ENCODE results near the gene MED15. TPM values are rescaled to one million over a fixed set of nuclear protein-coding genes. Genes with fewer than 3 reads are reported as not detected.
"Not testable (repeated sequence)": the region's sequence is repeated elsewhere in the genome, so short reads cannot be mapped to it uniquely, and the experiment has no call there.

Gene MED15
- total RNA-seq, 5 donors from 2014 or later (not counting 1 experiment from before 2014, with no cell fraction given): 214 to 317 (median 262) TPM

DNA sequence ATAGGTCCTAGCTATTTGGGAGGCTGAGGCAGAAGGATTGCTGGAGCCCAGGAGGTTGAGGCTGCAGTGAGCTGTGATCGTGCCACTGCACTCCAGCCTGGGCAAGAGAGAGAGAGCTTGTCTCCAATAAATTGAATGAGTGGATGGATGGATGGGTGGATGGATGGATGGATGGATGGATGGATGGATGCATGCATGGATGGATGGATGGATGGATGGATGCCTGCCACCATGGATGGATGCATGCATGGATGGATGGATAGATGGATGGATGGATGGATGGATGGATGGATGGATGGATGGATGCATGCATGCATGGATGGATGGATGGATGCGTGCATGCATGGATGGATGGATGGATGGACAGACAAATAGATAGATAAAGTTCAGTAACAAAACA lies 36.9 kb upstream of the MED15 start:
- not testable (repeated sequence) for DNase-seq; H3K27me3 Mint-ChIP-seq; H3K4me3 Mint-ChIP-seq; H3K9me3 Mint-ChIP-seq; H3K9me3 ChIP-seq; H3K27me3 ChIP-seq (replicated peaks in 1 of 2; ENCODE audit: control insufficient read depth in 2 of 2, extremely low read depth in 1 of 2, insufficient read depth in 2 of 2, low read length in 1 of 2); ATAC-seq (replicated peaks in 1 of 4); H3K4me3 ChIP-seq (ENCODE audit: control insufficient read depth in 1 of 2, extremely low read depth in 1 of 2, low read length in 1 of 2); H3K27ac ChIP-seq (ENCODE audit: low read length)
- CTCF ChIA-PET: interaction anchor here (0.6 to 0.7 kb wide), 2 partner anchors 87 to 386 kb away, joined by 3 to 4 read pairs; no protein-coding TSS in a partner anchor
- H3K4me1 Mint-ChIP-seq: peaks cover 40 to 65% (median 49%) of the 10 kb centered on the region in 3 donors
- WGBS (ENCODE audit: insufficient coverage): 93% methylated on average over 1 of the region's 2 CpGs
- peak overlapping the region in 1 of 2 donors; percentile 3 for H3K27ac Mint-ChIP-seq
- POLR2A ChIA-PET: interaction anchor here in 1 of 2 donors (0.7 kb wide), 1 partner anchor 97 kb away, joined by 6 read pairs; no protein-coding TSS in a partner anchor
- peaks cover 0 to 19% of the 10 kb centered on the region in 2 donors for H3K36me3 ChIP-seq (ENCODE audit: control insufficient read depth in 2 of 2, extremely low read depth in 1 of 2, insufficient read depth in 1 of 2, low read length in 1 of 2)
- H3K4me1 ChIP-seq (ENCODE audit: control insufficient read depth in 1 of 2, extremely low read depth in 1 of 2, insufficient read depth in 2 of 2, low read length in 2 of 2): peaks cover 16 to 41% of the 10 kb centered on the region in 2 experiments
- H3K36me3 Mint-ChIP-seq: peaks cover 24% of the 10 kb centered on the region

DNA sequence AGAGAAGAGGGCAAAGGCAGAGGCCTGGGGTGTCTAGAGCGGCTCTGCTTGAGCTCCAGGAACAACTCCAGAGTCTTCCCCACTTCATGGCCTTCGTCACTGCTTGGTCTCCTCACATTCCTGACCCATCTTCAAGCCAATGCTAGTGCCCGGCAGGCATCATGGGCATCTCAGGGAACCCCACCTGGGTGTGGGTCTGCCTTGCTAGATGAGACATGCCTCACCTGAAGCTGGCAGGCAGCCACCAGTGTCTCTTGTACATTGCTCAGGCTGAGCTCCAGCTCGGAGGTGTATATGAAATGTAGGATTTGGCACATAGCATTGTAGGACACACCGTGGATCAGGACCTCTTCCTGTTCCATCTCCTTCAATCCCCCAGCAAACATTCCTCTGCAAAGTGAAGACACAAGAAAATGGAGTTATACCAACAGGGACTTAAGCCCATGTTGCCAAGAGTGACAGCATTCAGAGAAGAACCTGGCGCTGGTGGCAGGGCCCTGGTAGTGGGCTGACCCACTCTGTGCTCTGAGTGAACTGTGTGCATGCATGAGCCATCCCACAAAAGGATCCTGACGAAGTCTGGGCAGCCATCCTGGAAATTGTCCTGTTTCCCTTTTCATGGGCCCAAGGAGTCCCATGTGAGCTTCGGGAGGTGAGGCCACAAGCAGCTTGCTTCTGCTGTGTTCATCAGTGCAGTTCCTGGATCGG lies 36.1 kb upstream of the MED15 start:
- Mint-ChIP-seq H3K27ac (peak overlapping the region; percentile 61 to 62), H3K27me3 (no peaks in the 10 kb centered on the region), H3K4me3 (no peak overlapping the region), H3K9me3 (no peaks in the 10 kb centered on the region), H3K4me1 (peaks cover 41 to 64% (median 50%) of the 10 kb centered on the region in 3 donors), H3K36me3 (peaks cover 20% of the 10 kb centered on the region)
- H3K4me1 ChIP-seq (ENCODE audit: control insufficient read depth in 1 of 2, extremely low read depth in 1 of 2, insufficient read depth in 2 of 2, low read length in 2 of 2): peaks cover 12 to 39% of the 10 kb centered on the region in 2 experiments
- no peak for ATAC-seq (replicated peaks in 1 of 4)
- H3K9me3 ChIP-seq: no peaks in the 10 kb centered on the region
- H3K27me3 ChIP-seq (replicated peaks in 1 of 2; ENCODE audit: control insufficient read depth in 2 of 2, extremely low read depth in 1 of 2, insufficient read depth in 2 of 2, low read length in 1 of 2): no peaks in the 10 kb centered on the region
- no peak overlapping the region for H3K27ac ChIP-seq (ENCODE audit: low read length)
- no peak overlapping the region for H3K4me3 ChIP-seq (ENCODE audit: control insufficient read depth in 1 of 2, extremely low read depth in 1 of 2, low read length in 1 of 2)
- ChIA-PET POLR2A (no interaction called here), CTCF (no interaction called here)
- peaks cover 0 to 19% of the 10 kb centered on the region in 2 donors for H3K36me3 ChIP-seq (ENCODE audit: control insufficient read depth in 2 of 2, extremely low read depth in 1 of 2, insufficient read depth in 1 of 2, low read length in 1 of 2)
- DNase-seq: no peak
- WGBS (ENCODE audit: insufficient coverage): 100% methylated on average over 2 of the region's 9 CpGs

DNA sequence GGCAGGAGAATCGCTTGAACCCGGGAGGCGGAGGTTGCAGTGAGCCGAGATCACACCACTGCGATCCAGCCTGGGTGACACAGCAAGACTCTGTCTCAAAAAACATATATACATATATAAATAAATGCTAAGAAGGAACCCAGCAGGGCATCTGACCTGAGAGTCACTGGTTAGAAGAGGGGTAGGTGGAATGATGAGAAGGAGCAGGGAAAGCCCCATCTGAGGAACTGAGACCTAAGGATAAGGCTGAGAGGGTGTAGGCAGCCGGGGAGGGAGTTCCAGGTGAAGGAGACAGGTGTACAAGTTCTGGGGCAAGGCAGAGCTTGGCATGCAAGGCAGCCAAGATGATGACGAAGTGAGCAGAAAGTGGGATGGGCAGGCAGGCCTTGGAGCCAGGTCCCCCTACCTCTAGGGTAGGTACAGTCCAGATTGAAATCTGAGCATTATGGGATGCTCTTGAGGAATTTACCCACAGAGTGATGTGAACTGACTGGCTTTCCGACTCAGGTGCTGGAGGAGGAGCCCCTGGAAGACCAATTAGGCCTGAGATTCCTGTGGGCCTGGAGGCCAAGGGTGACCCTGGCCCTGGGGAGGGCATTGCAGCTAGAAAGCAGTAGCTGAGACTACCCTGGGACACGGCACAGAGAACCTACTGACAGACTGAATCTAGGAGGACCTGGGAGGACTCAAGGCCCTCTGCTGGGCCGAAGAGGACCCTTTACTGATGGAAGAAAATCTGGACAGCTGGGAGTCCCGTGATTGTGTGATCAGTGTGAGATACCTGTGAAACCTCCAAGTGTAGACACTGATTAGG lies 34.6 kb upstream of the MED15 start:
- Mint-ChIP-seq H3K36me3 (peaks cover 20% of the 10 kb centered on the region), H3K9me3 (no peaks in the 10 kb centered on the region), H3K27me3 (no peaks in the 10 kb centered on the region), H3K27ac (peak overlapping the region; percentile 41 to 59), H3K4me1 (peaks cover 36 to 52% (median 40%) of the 10 kb centered on the region in 3 donors), H3K4me3 (no peak overlapping the region)
- Histone ChIP-seq H3K36me3 (ENCODE audit: control insufficient read depth in 2 of 2, extremely low read depth in 1 of 2, insufficient read depth in 1 of 2, low read length in 1 of 2) (peaks cover 0 to 22% of the 10 kb centered on the region in 2 donors), H3K27me3 (replicated peaks in 1 of 2; ENCODE audit: control insufficient read depth in 2 of 2, extremely low read depth in 1 of 2, insufficient read depth in 2 of 2, low read length in 1 of 2) (no peaks in the 10 kb centered on the region), H3K9me3 (no peaks in the 10 kb centered on the region), H3K27ac (ENCODE audit: low read length) (no peak overlapping the region), H3K4me3 (ENCODE audit: control insufficient read depth in 1 of 2, extremely low read depth in 1 of 2, low read length in 1 of 2) (no peak overlapping the region), H3K4me1 (ENCODE audit: control insufficient read depth in 1 of 2, extremely low read depth in 1 of 2, insufficient read depth in 2 of 2, low read length in 2 of 2) (peaks cover 9 to 28% of the 10 kb centered on the region in 2 experiments)
- 79% methylated on average over 6 of the region's 11 CpGs for WGBS (ENCODE audit: insufficient coverage)
- ATAC-seq (replicated peaks in 1 of 4) (no peak), DNase-seq (no peak)
- ChIA-PET CTCF (no interaction called here), POLR2A (no interaction called here)

DNA sequence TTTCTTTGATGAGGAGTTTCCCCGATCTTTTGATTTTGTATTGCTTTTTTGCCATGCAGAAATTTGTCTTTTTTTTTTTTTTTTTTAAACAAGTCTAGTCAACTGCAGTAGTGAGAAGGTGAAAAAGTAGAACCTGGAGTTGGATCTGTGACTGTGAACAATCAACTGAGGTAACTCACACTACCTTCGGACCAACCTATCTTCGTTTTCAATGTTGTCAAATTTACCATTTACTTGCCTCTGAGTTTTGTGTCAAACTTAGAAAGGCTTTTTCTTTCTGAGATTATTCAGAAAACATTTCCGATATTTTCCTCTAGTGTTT lies 32.3 kb upstream of the MED15 start:
- CTCF ChIA-PET: no interaction called here
- Mint-ChIP-seq H3K36me3 (peaks cover 20% of the 10 kb centered on the region), H3K27me3 (no peaks in the 10 kb centered on the region), H3K4me3 (peak overlapping the region in 2 of 3 donors; percentile 41 to 54), H3K4me1 (peaks cover 30 to 49% (median 31%) of the 10 kb centered on the region in 3 donors), H3K27ac (peak overlapping the region; percentile 85 to 87), H3K9me3 (no peaks in the 10 kb centered on the region)
- Histone ChIP-seq H3K9me3 (no peaks in the 10 kb centered on the region), H3K4me3 (ENCODE audit: control insufficient read depth in 1 of 2, extremely low read depth in 1 of 2, low read length in 1 of 2) (no peak overlapping the region), H3K36me3 (ENCODE audit: control insufficient read depth in 2 of 2, extremely low read depth in 1 of 2, insufficient read depth in 1 of 2, low read length in 1 of 2) (peaks cover 0 to 15% of the 10 kb centered on the region in 2 donors), H3K27ac (ENCODE audit: low read length) (no peak overlapping the region), H3K27me3 (replicated peaks in 1 of 2; ENCODE audit: control insufficient read depth in 2 of 2, extremely low read depth in 1 of 2, insufficient read depth in 2 of 2, low read length in 1 of 2) (no peaks in the 10 kb centered on the region), H3K4me1 (ENCODE audit: control insufficient read depth in 1 of 2, extremely low read depth in 1 of 2, insufficient read depth in 2 of 2, low read length in 2 of 2) (peaks cover 9 to 17% of the 10 kb centered on the region in 2 experiments)
- DNase-seq (no peak), ATAC-seq (replicated peaks in 1 of 4) (no peak)
- POLR2A ChIA-PET: no interaction called here
- no CpG with 5 or more reads among the region's 4 CpGs for WGBS (ENCODE audit: insufficient coverage)

DNA sequence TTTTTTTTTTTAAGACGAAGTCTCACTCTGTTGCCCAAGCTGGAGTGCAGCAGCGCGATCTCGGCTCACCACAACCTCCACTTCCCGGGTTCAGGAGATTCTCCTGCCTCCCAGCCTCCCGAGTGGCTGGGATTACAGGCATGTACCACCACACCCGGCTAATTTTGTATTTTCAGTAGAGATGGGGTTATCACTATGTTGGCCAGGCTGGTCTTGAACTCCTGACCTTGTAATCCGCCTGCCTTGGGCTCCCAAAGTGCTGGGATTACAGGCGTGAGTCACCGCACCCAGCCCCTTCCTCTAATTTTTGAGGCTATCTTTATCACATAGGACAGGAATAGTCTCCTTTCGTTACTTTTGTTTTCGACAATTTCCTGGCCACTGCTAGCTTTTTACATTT lies 31.8 kb upstream of the MED15 start:
- POLR2A ChIA-PET; ATAC-seq (replicated peaks in 1 of 4); H3K9me3 ChIP-seq; H3K27me3 ChIP-seq (replicated peaks in 1 of 2; ENCODE audit: control insufficient read depth in 2 of 2, extremely low read depth in 1 of 2, insufficient read depth in 2 of 2, low read length in 1 of 2); H3K9me3 Mint-ChIP-seq; H3K27ac ChIP-seq (ENCODE audit: low read length); CTCF ChIA-PET; H3K4me3 ChIP-seq (ENCODE audit: control insufficient read depth in 1 of 2, extremely low read depth in 1 of 2, low read length in 1 of 2); DNase-seq; H3K27me3 Mint-ChIP-seq: not testable (repeated sequence)
- peak overlapping the region in 2 of 3 donors; percentile 9 to 54 for H3K4me3 Mint-ChIP-seq
- peaks cover 19% of the 10 kb centered on the region for H3K36me3 Mint-ChIP-seq
- 87% methylated on average over 3 of the region's 12 CpGs for WGBS (ENCODE audit: insufficient coverage)
- peaks cover 31 to 47% (median 34%) of the 10 kb centered on the region in 3 donors for H3K4me1 Mint-ChIP-seq
- H3K27ac Mint-ChIP-seq: peak overlapping the region; percentile 85 to 87
- peaks cover 0 to 11% of the 10 kb centered on the region in 2 donors for H3K36me3 ChIP-seq (ENCODE audit: control insufficient read depth in 2 of 2, extremely low read depth in 1 of 2, insufficient read depth in 1 of 2, low read length in 1 of 2)
- peaks cover 9 to 15% of the 10 kb centered on the region in 2 experiments for H3K4me1 ChIP-seq (ENCODE audit: control insufficient read depth in 1 of 2, extremely low read depth in 1 of 2, insufficient read depth in 2 of 2, low read length in 2 of 2)

DNA sequence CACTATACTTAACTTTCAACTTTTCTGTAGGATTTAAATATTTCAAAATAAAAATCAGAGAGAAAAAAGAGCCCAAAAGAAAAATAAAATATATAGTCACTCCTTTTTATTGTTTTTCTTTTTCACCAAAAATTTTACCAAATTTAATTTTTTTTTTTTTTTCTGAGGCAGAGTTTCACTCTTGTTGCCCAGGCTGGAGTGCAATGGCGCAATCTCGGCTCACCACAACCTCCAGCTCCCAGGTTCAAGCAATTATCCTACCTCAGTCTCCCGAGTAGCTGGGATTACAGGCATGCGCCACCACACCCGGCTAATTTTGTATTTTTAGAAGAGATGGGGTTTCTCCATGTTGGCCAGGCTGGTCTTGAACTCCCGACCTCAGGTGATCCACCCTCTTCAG lies 29.4 kb upstream of the MED15 start:
- ATAC-seq (replicated peaks in 1 of 4); H3K36me3 ChIP-seq (ENCODE audit: control insufficient read depth in 2 of 2, extremely low read depth in 1 of 2, insufficient read depth in 1 of 2, low read length in 1 of 2); H3K4me3 ChIP-seq (ENCODE audit: control insufficient read depth in 1 of 2, extremely low read depth in 1 of 2, low read length in 1 of 2); H3K27me3 Mint-ChIP-seq; H3K9me3 Mint-ChIP-seq; H3K27me3 ChIP-seq (replicated peaks in 1 of 2; ENCODE audit: control insufficient read depth in 2 of 2, extremely low read depth in 1 of 2, insufficient read depth in 2 of 2, low read length in 1 of 2); H3K4me3 Mint-ChIP-seq; DNase-seq; H3K9me3 ChIP-seq; POLR2A ChIA-PET; H3K27ac Mint-ChIP-seq; CTCF ChIA-PET; H3K27ac ChIP-seq (ENCODE audit: low read length): not testable (repeated sequence)
- peaks cover 9 to 15% of the 10 kb centered on the region in 2 experiments for H3K4me1 ChIP-seq (ENCODE audit: control insufficient read depth in 1 of 2, extremely low read depth in 1 of 2, insufficient read depth in 2 of 2, low read length in 2 of 2)
- no CpG with 5 or more reads among the region's 6 CpGs for WGBS (ENCODE audit: insufficient coverage)
- Mint-ChIP-seq H3K4me1 (peaks cover 28 to 34% (median 28%) of the 10 kb centered on the region in 3 donors), H3K36me3 (peaks cover 12% of the 10 kb centered on the region)
